ENCODE data around the gene NEUROD2. TPM values are rescaled to one million over a fixed set of nuclear protein-coding genes. Genes with fewer than 3 reads are reported as not detected.

The NEUROD2 gene
- total RNA-seq, 2 donors from 2014 or later = 0.17 TPM; not detected in 1

GRCh38 chr17:39651923-39652586, 44.3 kb upstream of the NEUROD2 start:
- Histone ChIP-seq H3K4me1 (replicated peaks) (peaks cover 13% of the 10 kb centered on the region), H3K36me3 (no peaks in the 10 kb centered on the region), H3K9me3 (no peaks in the 10 kb centered on the region), H3K4me3 (no peak overlapping the region), H3K27me3 (replicated peaks; ENCODE audit: insufficient read depth) (no peaks in the 10 kb centered on the region), H3K27ac (peak overlapping the region; percentile 58 to 67)
- peak; percentile 43 for DNase-seq (ENCODE audit: low spot score)
- WGBS = 40% methylated on average over 8 of the region's 8 CpGs
- TF ChIP-seq POLR2AphosphoS5 (IDR thresholded peaks at IDR 0.05) = peak; percentile 62
- TF ChIP-seq CTCF (IDR thresholded peaks at IDR 0.05) = no peak
- TF ChIP-seq POLR2A (IDR thresholded peaks at IDR 0.05) = no peak
- intact Hi-C loops (cut with DNase I) = no loop called here

- TF ChIP-seq CTCF (IDR thresholded peaks at IDR 0.05) (no peak), POLR2A (IDR thresholded peaks at IDR 0.05) (no peak), POLR2AphosphoS5 (IDR thresholded peaks at IDR 0.05) (no peak)
- Histone ChIP-seq H3K27ac (no peak overlapping the region), H3K9me3 (no peaks in the 10 kb centered on the region), H3K27me3 (replicated peaks; ENCODE audit: insufficient read depth) (no peaks in the 10 kb centered on the region), H3K4me1 (replicated peaks) (peaks cover 13% of the 10 kb centered on the region), H3K4me3 (no peak overlapping the region), H3K36me3 (no peaks in the 10 kb centered on the region)
- no peak for DNase-seq (ENCODE audit: low spot score)
- intact Hi-C loops (cut with DNase I) = no loop called here
- WGBS = 86% methylated on average over 11 of the region's 11 CpGs
These were observed 42.4 kb upstream of the NEUROD2 start for GRCh38 chr17:39650121-39650579.

- intact Hi-C loops (cut with DNase I) = no loop called here
- H3K4me3 ChIP-seq = no peak overlapping the region
- no peak overlapping the region for H3K27ac ChIP-seq
- no peaks in the 10 kb centered on the region for H3K36me3 ChIP-seq
- DNase-seq (ENCODE audit: low spot score) = no peak
- no peaks in the 10 kb centered on the region for H3K9me3 ChIP-seq
- TF ChIP-seq CTCF (IDR thresholded peaks at IDR 0.05) (no peak), POLR2A (IDR thresholded peaks at IDR 0.05) (no peak), POLR2AphosphoS5 (IDR thresholded peaks at IDR 0.05) (no peak)
- peaks cover 15% of the 10 kb centered on the region for H3K4me1 ChIP-seq (replicated peaks)
- whole genome bisulfite sequencing = 86% methylated on average over 15 of the region's 15 CpGs
- H3K27me3 ChIP-seq (replicated peaks; ENCODE audit: insufficient read depth) = no peaks in the 10 kb centered on the region
These were observed 41.1 kb upstream of the NEUROD2 start for GRCh38 chr17:39648616-39649366.

GRCh38 chr17:39647256-39647655, 39.5 kb upstream of the NEUROD2 start:
- peaks cover 7% of the 10 kb centered on the region for H3K4me1 ChIP-seq (replicated peaks)
- DNase-seq (ENCODE audit: low spot score) = no peak
- intact Hi-C loops (cut with DNase I) = no loop called here
- TF ChIP-seq POLR2AphosphoS5 (IDR thresholded peaks at IDR 0.05) = no peak
- H3K27me3 ChIP-seq (replicated peaks; ENCODE audit: insufficient read depth) = no peaks in the 10 kb centered on the region
- WGBS = 80% methylated on average over 5 of the region's 5 CpGs
- H3K9me3 ChIP-seq = no peaks in the 10 kb centered on the region
- H3K36me3 ChIP-seq = no peaks in the 10 kb centered on the region
- no peak overlapping the region for H3K4me3 ChIP-seq
- no peak overlapping the region for H3K27ac ChIP-seq

DNA sequence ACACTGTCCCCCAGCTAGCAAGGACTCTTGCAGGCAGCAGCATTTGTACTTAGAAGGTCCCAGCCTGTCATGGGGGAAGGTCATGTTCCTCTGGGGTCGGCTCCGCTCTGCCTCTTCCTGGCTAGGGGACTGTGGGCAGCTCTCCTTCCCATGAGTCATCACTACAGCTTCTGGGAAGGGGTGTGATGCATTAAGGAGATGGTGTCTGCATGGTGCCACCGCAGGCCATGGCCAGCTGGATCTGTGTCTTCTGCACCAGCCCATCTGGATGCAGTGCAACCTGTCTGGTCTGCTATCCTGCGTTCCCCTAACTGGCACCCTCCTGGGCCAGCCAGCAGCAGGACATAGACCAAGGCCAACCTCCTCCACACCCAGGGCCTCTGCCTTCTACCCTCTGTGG, 35.6 kb upstream of the NEUROD2 start:
- Histone ChIP-seq H3K4me3 (no peak overlapping the region), H3K27ac (no peak overlapping the region), H3K4me1 (replicated peaks) (peaks cover 7% of the 10 kb centered on the region), H3K9me3 (no peaks in the 10 kb centered on the region), H3K36me3 (no peaks in the 10 kb centered on the region), H3K27me3 (replicated peaks; ENCODE audit: insufficient read depth) (no peaks in the 10 kb centered on the region)
- intact Hi-C loops (cut with DNase I) = no loop called here
- TF ChIP-seq CTCF (IDR thresholded peaks at IDR 0.05) (no peak), POLR2A (IDR thresholded peaks at IDR 0.05) (no peak), POLR2AphosphoS5 (IDR thresholded peaks at IDR 0.05) (no peak)
- no peak for DNase-seq (ENCODE audit: low spot score)
- WGBS = 67% methylated on average over 4 of the region's 4 CpGs

All from prostate gland (tissue), 2 donors.